ENCODE results near the gene TMX2. TPM values are rescaled to one million over a fixed set of nuclear protein-coding genes. Genes with fewer than 3 reads are reported as not detected.
A peak's percentile ranks its signal among the peaks of the same experiment; 100 is the strongest.

The TMX2 gene
- total RNA-seq, 1 donor from 2014 or later: 76.4 TPM

DNA sequence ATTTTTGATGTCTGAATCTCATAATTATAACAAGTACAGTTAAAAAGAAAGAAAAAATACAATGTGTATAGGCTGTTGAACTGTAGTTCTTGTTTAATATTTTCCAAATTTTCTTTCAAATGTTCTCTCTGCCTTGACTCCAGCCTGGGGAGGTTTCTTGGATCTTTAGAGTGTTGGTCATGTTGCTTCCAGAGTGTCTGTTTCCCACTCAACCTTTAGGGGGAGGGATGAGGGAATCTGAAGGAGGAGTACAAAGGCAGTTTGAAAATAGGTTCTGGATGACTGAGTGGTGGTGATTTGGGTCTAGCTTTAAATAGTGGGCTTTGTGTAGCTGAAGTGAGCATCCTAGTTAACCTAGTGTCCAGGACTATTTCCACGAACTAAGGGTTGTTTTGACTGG is 51.2 kb downstream of the TMX2 start:
- DNase-seq (ENCODE audit: low read depth): peak; percentile 70

- DNase-seq (ENCODE audit: low read depth): no peak
Observed at GRCh38 chr11:57764021-57764420, 51.6 kb downstream of the TMX2 start.

DNA sequence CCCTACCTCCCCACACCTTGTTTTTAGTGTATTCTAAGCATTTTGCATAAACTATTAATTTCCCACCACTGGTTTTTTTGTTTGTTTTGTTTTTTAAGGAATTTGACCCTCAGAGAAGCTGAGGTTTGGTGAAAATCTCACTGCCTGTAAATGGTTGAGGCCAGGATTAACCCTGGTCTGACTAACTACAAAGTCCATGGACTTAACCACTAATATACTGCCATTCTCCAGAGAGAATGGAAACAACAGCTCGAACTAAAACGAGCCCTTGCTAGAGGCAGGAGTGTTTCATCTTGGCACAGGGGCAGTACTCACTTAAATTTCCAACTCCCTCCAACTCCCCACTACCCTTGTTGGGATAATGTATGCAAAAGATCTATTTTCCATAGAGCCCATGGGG is 52.2 kb downstream of the TMX2 start:
- no peak for DNase-seq (ENCODE audit: low read depth)

- no peak for DNase-seq (ENCODE audit: low read depth)
Observed at GRCh38 chr11:57764972-57765371, 52.6 kb downstream of the TMX2 start.

GRCh38 chr11:57770793-57771192 is 58.4 kb downstream of the TMX2 start:
- DNase-seq (ENCODE audit: low read depth): no peak

DNA sequence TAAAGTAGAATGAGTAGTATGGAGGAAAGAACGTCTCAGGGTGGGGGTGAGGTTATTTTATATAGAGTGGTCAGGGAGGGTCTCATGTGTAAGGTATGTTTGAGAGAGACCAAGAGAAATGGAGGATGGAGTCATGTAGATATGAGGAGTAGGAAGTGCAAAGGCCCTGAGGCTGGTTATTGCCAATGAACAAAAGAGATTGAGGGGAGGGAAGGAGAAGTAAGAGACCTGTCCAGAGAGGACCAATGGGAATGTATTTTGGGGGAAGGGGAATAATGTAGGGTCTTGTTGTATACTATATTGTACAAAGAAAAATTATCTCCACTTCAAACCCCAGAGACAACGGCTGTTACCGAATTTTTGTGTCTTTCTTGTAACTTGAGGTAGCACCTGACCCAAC is 59.0 kb downstream of the TMX2 start:
- DNase-seq (ENCODE audit: low read depth): no peak

GRCh38 chr11:57772562-57772961 is 60.2 kb downstream of the TMX2 start:
- no peak for DNase-seq (ENCODE audit: low read depth)

DNA sequence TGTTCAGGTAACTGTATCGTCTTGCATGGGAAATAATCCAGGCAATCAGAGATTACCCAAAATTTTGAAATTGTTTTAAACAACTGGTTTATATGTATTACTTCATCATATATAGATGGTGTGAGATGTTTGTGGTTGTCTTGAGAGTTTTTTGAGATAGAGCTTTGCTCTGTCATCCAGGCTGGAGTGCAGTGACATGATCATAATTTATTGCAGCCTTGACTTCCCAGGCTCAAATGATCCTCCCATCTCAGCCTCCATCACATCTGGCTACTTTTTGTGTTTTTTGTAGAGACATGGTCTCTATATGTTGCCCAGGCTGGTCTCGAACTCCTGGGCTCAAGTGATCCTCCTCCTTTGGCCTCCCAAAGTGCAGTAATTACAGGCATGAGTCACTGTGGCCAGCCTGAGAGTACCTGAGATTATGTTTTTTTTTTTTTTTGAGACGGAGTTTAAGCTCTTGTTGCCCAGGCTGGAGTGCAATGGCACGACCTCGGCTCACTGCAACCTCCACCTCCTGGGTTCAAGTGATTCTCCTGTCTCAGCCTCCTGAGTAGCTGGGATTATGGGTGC is 60.7 kb downstream of the TMX2 start:
- DNase-seq (ENCODE audit: low read depth): no peak

GRCh38 chr11:57775491-57775890 is 63.1 kb downstream of the TMX2 start:
- DNase-seq (ENCODE audit: low read depth): peak; percentile 66

DNA sequence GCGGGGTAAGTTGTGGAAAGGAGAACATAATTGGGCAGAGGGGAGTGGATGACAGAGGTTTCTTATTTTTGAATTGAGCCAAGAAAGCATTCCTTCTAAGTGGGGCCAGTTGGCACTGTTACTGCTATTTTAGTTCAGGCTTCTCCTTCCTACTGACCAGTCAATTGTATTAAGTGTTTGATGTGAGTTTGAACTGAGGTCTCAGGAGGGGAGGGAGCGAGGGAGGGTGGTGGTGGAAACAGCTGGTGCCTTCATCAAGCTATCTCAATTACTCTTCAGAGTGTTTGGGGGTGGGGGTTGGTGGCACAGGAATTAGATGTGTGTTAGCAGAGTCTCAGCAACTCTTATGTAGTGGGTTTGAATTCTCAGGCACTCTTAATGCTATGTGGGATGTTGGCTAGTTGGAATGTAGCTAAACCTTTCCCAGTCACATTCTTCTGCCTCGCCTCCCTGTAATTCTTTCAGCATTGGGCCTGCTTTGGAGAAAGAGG is 63.7 kb downstream of the TMX2 start:
- peak; percentile 96 for DNase-seq (ENCODE audit: low read depth)

DNA sequence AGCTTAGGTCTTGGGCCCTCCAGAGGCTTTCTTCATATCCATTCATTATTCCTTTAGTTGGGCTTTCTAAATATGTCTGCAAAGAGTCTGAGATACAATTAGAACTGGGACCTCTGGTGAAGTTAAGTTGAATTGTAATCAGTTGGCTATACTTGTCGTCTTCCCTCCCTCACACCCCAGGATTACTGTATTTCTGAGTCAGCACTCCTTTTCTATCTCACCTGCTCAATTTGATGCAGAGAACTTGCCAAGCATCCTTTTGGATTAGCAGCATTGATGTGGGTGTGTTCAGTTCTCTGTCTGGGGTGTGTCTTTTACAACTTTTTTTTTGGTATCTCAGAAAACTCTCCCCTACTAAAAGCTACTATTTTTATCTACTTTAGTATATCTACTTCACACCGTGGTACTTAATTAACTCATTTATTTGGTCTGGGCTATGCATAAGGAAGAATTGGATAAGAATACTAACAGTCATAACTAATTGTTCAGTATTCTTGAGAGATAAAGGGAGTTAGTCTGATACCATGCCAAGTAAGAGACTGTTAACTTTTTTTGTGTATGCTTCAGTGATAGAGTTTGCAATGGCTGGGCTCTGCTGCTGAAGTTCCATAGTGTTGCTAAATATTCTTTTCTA is 64.3 kb downstream of the TMX2 start:
- DNase-seq (ENCODE audit: low read depth): no peak

DNA sequence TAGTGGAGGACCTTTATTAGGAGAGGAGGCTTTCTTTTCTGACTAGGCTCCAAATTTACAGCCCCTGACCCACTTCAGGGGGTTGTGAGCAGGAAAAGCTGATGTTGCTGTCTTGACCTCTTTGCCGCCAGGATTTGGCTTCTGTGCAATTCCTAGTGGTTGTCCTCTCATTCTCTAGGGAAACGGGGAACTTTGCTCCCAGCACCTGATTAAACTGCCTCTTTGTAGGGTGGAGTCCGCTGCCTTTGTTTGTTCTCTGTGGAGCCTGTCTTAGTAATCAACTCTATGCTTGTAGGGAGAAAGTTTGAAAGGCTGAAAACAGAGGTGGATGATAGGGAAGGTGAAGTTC is 65.5 kb downstream of the TMX2 start:
- DNase-seq (ENCODE audit: low read depth): no peak

DNA sequence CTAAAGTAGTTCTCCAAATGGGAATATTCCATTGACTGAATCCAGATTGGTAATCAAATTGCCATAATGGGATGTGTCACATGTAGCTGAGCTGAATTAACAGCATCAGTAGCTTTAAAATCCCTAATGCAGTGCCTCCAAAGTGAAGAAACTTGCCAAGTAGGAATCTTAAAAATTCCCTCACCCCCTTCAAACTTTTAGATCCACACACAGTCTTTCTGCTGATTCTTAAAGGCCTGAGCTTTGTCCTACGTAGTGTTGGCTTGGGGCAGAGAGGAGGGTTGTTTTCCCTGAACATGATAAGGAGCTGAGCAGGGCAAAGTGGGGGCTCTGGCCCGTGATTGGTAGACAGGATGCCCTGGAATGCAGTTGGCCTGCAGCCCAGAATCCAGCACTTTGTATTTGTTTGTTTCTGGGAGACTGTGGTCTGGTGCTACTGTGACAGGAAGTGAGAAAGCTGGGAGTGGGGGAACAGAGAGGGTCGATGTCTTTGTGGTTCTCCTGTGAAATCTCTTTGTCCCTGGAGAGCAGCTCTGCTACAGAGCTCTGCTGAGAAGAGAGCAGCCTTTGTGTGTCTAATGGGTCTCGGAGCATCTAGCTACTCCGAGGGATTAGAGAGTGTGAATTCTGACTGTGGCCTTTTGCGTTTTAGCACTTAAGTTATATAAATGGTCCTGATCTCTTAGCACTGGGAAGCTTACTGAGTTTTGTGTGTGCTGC is 66.1 kb downstream of the TMX2 start:
- DNase-seq (ENCODE audit: low read depth): peak; percentile 99

GRCh38 chr11:57779276-57779675 is 66.9 kb downstream of the TMX2 start:
- DNase-seq (ENCODE audit: low read depth): peak; percentile 87

GRCh38 chr11:57781529-57781943 is 69.1 kb downstream of the TMX2 start:
- DNase-seq (ENCODE audit: low read depth): no peak

DNA sequence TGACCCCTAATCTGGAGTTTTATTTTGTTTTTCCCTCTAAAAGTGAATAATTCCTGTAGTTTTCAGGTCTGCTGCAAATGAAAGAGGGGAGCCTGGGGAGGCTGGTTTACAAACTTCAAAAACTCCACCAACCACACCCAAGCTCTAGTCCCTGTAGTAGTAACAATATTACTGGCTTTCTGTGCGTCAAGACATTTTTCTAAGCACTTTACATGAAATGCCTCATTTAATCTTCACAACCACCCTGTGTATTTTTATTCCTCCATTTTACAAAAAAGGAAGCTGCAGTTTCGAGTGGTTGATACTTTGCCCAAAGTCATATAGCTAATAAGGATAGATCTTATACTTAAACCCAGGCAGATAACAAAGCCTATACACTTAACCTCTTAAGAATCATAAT is 72.7 kb downstream of the TMX2 start:
- DNase-seq (ENCODE audit: low read depth): no peak

DNA sequence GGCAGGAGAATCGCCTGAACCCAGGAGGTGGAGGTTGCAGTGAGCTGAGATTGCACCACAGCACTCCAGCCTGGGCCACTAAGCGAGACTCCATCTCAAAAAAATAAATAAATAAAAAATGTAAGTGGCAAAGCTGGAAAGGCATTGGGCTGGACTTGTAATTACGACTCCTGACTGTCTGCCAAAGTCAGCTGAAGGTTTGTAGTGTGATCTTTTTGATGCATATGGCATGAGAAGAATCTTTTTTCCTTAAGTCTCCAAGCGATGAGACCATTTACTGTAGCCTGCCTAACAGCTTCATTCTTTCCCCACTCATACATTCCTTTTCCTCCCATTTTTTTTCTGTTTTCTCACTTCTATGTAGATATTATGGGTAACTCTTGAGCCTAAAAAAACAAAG is 74.0 kb downstream of the TMX2 start:
- no peak for DNase-seq (ENCODE audit: low read depth)

DNA sequence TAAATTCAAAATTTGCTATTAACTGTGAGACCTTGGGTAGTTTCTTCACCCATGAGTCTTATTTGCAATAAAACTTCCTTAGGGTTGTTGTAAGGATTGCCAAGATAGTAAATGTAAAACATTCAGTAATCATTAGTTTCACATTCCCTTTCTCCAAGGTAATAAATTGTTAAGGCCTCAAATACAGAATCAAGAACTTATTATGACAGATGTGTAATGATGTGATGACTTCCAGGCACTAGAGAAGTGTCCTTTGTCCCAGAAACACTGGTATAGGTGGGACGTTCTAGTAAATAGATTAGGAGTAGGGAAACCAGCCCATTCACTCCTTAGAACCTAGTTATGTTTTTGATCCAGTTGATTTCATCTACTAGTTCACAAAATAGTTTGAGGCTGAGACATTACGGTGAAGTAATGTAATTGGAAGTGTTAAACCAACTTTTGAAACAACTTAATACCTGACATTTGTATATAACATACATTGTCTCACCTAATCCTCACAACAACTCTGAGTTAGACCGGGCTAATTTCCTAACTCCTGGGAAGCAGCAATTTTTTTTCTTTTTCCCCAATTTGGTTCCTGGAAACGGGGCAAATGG is 74.7 kb downstream of the TMX2 start:
- DNase-seq (ENCODE audit: low read depth): no peak

DNA sequence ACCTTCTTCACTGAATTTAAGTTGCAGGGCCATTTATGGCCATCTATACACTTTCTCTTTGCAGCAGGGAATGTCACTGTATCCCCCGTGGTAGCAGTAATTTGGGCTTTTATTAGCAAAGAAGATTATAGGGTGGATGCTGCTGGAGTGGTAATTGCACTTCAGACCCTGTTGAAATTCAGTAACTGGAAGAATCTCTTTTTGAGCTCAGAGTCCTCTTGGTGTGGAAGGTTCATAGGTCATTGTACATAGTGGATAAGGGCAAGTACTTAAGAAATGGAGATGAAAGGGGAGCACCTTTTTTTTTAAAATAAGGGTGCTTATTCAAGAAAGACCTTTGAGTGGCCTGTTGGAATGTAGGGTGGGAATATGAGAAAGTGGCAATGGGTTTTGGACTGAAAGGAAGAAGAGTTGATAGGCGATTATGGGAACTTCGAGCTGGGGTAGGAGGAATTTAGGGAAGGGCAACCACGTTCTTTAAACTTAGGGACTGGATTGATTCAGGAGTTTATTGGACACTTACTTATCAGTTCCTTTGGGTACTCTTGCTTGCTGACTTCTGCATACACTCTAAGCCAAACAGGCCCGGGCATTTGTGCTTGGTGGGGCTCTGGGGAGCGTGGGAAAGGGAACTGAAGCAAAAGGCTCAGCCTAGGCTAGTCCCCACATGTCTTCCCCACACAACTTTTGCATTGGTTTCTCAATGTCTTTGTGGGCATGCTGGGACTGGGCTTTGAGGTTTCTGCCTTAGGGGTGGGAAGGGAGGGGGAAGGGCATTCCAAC is 75.7 kb downstream of the TMX2 start:
- peak; percentile 70 for DNase-seq (ENCODE audit: low read depth)

DNA sequence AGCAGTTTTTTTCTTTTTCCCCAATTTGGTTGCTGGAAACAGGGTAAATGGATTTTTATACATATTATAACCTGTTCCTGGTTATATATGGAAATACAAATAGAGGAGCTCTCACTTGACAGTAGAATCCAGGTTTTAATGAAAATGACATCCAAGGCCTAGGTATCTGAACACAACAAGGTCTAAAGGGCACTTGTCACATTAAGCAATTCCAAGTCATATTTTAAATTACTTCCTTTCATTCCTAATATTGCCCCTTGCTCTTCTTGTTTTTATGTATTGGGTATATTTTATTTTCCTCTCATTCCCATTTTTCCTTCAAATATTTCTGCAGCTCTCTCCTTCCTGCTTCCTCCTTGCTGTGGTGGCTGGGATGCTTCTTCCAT is 76.3 kb downstream of the TMX2 start:
- no peak for DNase-seq (ENCODE audit: low read depth)
